Measurements from ENCODE around the gene INAFM1. TPM values are rescaled to one million over a fixed set of nuclear protein-coding genes. Genes with fewer than 3 reads are reported as not detected.
A peak's percentile ranks its signal among the peaks of the same experiment; 100 is the strongest.

Gene INAFM1
- total and polyA plus RNA-seq, 9 of the 15 experiments (the other 6 are each of a cell fraction or from before 2014, with no cell fraction given): 0.71 to 30.9 (median 3.1) TPM

DNA sequence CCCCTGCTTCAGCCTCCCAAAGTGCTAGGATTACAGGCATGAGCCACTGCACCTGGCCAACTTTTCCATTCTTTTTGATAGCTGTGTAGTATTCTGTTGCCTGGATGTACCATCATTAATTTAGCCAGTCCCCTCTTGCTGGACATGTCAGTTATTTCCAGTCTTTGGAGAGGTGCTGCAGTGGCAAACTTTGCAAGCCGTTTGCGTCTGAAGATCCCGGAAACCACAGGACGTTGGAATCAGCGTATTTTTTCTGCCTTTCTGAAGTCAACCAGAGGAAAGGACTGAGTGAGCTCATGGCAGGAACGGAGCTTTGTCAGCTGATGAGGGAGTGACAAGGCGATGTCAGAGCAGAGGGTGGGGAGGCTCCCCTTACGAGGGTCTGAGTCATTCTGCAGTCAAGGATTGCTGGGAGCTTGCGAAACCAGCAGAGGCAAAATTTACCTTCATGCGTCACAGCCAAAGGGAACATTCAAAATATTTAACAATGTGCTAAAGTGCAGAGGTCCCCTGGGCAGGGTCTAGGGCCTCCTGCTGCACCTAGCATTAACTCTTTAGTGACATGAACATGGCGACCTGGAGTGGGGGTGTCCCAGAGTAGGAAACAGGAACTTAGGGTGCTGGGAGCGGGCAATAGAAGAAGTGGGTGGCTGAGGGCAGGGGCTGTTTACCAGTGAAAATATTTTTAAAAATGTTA lies 40.6 kb downstream of the INAFM1 start (continued):
- TF ChIP-seq, protein P1, sequence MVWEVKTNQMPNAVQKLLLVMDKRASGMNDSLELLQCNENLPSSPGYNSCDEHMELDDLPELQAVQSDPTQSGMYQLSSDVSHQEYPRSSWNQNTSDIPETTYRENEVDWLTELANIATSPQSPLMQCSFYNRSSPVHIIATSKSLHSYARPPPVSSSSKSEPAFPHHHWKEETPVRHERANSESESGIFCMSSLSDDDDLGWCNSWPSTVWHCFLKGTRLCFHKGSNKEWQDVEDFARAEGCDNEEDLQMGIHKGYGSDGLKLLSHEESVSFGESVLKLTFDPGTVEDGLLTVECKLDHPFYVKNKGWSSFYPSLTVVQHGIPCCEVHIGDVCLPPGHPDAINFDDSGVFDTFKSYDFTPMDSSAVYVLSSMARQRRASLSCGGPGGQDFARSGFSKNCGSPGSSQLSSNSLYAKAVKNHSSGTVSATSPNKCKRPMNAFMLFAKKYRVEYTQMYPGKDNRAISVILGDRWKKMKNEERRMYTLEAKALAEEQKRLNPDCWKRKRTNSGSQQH (CRISPR knock-in tag; IDR thresholded peaks at IDR 0.05): no peak
- TF ChIP-seq NFRKB (IDR thresholded peaks at IDR 0.05; ENCODE audit: low read depth): 0 out of 2 replicates have a peak, but pooled peaks have one; percentile 42

GRCh38 chr19:47316513-47316912 lies 41.8 kb downstream of the INAFM1 start:
- POLR2A ChIA-PET: interaction anchor here (1.5 kb wide), 1 partner anchor 13 kb away, joined by 5 read pairs; no protein-coding TSS in a partner anchor
- BruUV-seq (replicated peaks): no TSS peak
- WGBS (ENCODE audit: insufficient coverage, low coverage, missing lambda C conversion rate): 75% methylated on average over 4 of the region's 4 CpGs
- TF ChIP-seq C11orf30 (IDR thresholded peaks at IDR 0.05; ENCODE audit: low read depth) (0 out of 2 replicates have a peak, but pooled peaks have one; percentile 12), SMAD1 (IDR thresholded peaks at IDR 0.05; ENCODE audit: low read depth, low read length, partially characterized antibody) (no peak), MAZ (CRISPR knock-in tag; conservative IDR thresholded peaks at IDR 0.05 in 1 of 2, IDR thresholded peaks at IDR 0.05 in 1 of 2) (no peak), PTRF (tag; IDR thresholded peaks at IDR 0.05) (no peak), GATAD2B (IDR thresholded peaks at IDR 0.05; ENCODE audit: borderline replicate concordance) (no peak), ZFX (CRISPR knock-in tag; IDR thresholded peaks at IDR 0.05) (no peak), MBD2 (IDR thresholded peaks at IDR 0.05; ENCODE audit: borderline replicate concordance, low read depth) (no peak), TFAP4 (CRISPR knock-in tag; IDR thresholded peaks at IDR 0.05; ENCODE audit: borderline replicate concordance) (no peak), NFE2 (IDR thresholded peaks at IDR 0.05; ENCODE audit: low read depth) (peak; percentile 23; the same call in 1 of the 2 replicates), TEAD2 (tag; IDR thresholded peaks at IDR 0.05) (no peak), ZNF146 (CRISPR knock-in tag; IDR thresholded peaks at IDR 0.05; ENCODE audit: unreplicated experiment) (peak; percentile 99), HDAC2 (IDR thresholded peaks at IDR 0.05) (0 out of 2 replicates have a peak, but pooled peaks have one; percentile 13)
- TF ChIP-seq, protein P2, sequence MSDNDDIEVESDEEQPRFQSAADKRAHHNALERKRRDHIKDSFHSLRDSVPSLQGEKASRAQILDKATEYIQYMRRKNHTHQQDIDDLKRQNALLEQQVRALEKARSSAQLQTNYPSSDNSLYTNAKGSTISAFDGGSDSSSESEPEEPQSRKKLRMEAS (CRISPR knock-in tag; IDR thresholded peaks at IDR 0.05): peak; percentile 41; the same call in 1 of the 2 replicates

More at GRCh38 chr19:47316513-47316912, 41.8 kb downstream of the INAFM1 start:
- Histone ChIP-seq H3K27ac (ENCODE audit: extremely low read depth, low read depth, low read length) (no peak overlapping the region), H3K4me3 (no peak overlapping the region), H3K4me1 (replicated peaks in 1 of 2; ENCODE audit: control insufficient read depth in 2 of 2, insufficient read depth in 2 of 2, low read length in 2 of 2) (peaks cover 11 to 27% of the 10 kb centered on the region in 2 experiments; a peak in 4 of 5 replicates), H3K9me1 (ENCODE audit: control insufficient read depth, insufficient read depth, low read length) (no peaks in the 10 kb centered on the region), H3K9ac (ENCODE audit: insufficient read depth in 1 of 2, low read depth in 2 of 2, low read length in 2 of 2) (no peak overlapping the region), H3K9me3 (replicated peaks; ENCODE audit: control insufficient read depth, insufficient read depth, low read depth, low read length) (no peaks in the 10 kb centered on the region), H2AFZ (ENCODE audit: low read depth, low read length) (no peak overlapping the region), H3K79me2 (ENCODE audit: control insufficient read depth, insufficient read depth, low read length) (no peaks in the 10 kb centered on the region), H3K4me2 (ENCODE audit: insufficient read depth, low read length) (no peak overlapping the region), H4K20me1 (replicated peaks; ENCODE audit: control insufficient read depth, insufficient read depth, low read length) (no peaks in the 10 kb centered on the region), H3K27me3 (ENCODE audit: control insufficient read depth in 2 of 2, insufficient read depth in 2 of 2, low read length in 2 of 2) (no peaks in the 10 kb centered on the region), H3K36me3 (ENCODE audit: control insufficient read depth, insufficient read depth, low read length) (no peaks in the 10 kb centered on the region)
- FAIRE-seq: no peak
- ATAC-seq: no peak
- no peak for DNase-seq (ENCODE audit: extremely low read depth in 1 of 4, low spot score in 3 of 4)
- intact Hi-C loops (cut with micrococcal nuclease) (no loop called here), in situ Hi-C loops (cut with MboI) (no loop called here)
- CTCF ChIA-PET (ENCODE audit: low intra/inter-chr PET ratio): no interaction called here

Measured in K562 (cell line).